Adipocyte (in vitro differentiated cells): Measurements from ENCODE around the gene JAK2.
A peak's percentile ranks its signal among the peaks of the same experiment; 100 is the strongest.

Source experiments
- DNase-seq: peaks from one replicate; pipeline ENCODE4 v3.0.0-alpha.2; 2015; ENCODE audit warnings: low read depth
- H3K27me3 ChIP-seq: replicated peaks from 2 replicates; pipeline ENCODE4 v1.7.0; 2013; ENCODE audit warnings: mild to moderate bottlenecking, low read length, moderate library complexity; ENCODE audit not compliant: control insufficient read depth, insufficient read depth
- H3K36me3 ChIP-seq: 2 replicates; pipeline ENCODE4 v1.7.0; 2013; ENCODE audit warnings: low read length, mild to moderate bottlenecking, moderate library complexity; ENCODE audit not compliant: control insufficient read depth, insufficient read depth, severe bottlenecking
- H3K4me1 ChIP-seq: 2 replicates; pipeline ENCODE4 v1.7.0; 2013; ENCODE audit warnings: mild to moderate bottlenecking, low read length, moderate library complexity; ENCODE audit not compliant: control insufficient read depth, insufficient read depth
- H3K4me3 ChIP-seq: 2 replicates; pipeline ENCODE4 v1.7.0; 2013; ENCODE audit warnings: mild to moderate bottlenecking, low read length, moderate library complexity
- H3K9ac ChIP-seq: 2 replicates; pipeline ENCODE4 v1.7.0; 2013; ENCODE audit warnings: mild to moderate bottlenecking, low read length, moderate library complexity
- H3K9me3 ChIP-seq: 2 replicates; pipeline ENCODE4 v1.7.0; 2013; ENCODE audit warnings: mild to moderate bottlenecking, low read length, moderate library complexity; ENCODE audit not compliant: control insufficient read depth

JAK2 gene

GRCh38 chr9:4982721-4983482 lies 2.2 kb upstream of the JAK2 start:
- DNase-seq: no peak
- H3K4me1 ChIP-seq: peaks cover 31% of the 10 kb centered on the region
- H3K9ac ChIP-seq: no peak overlapping the region
- no peaks in the 10 kb centered on the region for H3K27me3 ChIP-seq
- no peak overlapping the region for H3K4me3 ChIP-seq
- H3K9me3 ChIP-seq: no peaks in the 10 kb centered on the region
- no peaks in the 10 kb centered on the region for H3K36me3 ChIP-seq

- no peak for DNase-seq
- Histone ChIP-seq H3K9ac (peak overlapping the region; percentile 98), H3K9me3 (no peaks in the 10 kb centered on the region), H3K4me1 (peaks cover 39% of the 10 kb centered on the region), H3K4me3 (peak overlapping the region; percentile 97), H3K36me3 (no peaks in the 10 kb centered on the region), H3K27me3 (no peaks in the 10 kb centered on the region)
Observed at GRCh38 chr9:4983601-4984165, 1.4 kb upstream of the JAK2 start.

- H3K9me3 ChIP-seq: no peaks in the 10 kb centered on the region
- H3K27me3 ChIP-seq: no peaks in the 10 kb centered on the region
- no peak for DNase-seq
- H3K4me1 ChIP-seq: peaks cover 44% of the 10 kb centered on the region
- peak overlapping the region; percentile 97 for H3K4me3 ChIP-seq
- peak overlapping the region; percentile 98 for H3K9ac ChIP-seq
- H3K36me3 ChIP-seq: no peaks in the 10 kb centered on the region
Observed at GRCh38 chr9:4984171-4984620, 876 bp upstream of the JAK2 start.

GRCh38 chr9:4985386-4986266 lies 554 bp downstream of the JAK2 start:
- Histone ChIP-seq H3K4me3 (peak overlapping the region; percentile 97), H3K9ac (peak overlapping the region; percentile 98), H3K4me1 (peaks cover 55% of the 10 kb centered on the region), H3K36me3 (peaks cover 3% of the 10 kb centered on the region), H3K9me3 (no peaks in the 10 kb centered on the region), H3K27me3 (no peaks in the 10 kb centered on the region)
- peak; percentile 77 for DNase-seq

GRCh38 chr9:4986296-4986695 lies 1.2 kb downstream of the JAK2 start:
- H3K27me3 ChIP-seq: no peaks in the 10 kb centered on the region
- peak; percentile 48 for DNase-seq
- H3K36me3 ChIP-seq: peaks cover 3% of the 10 kb centered on the region
- H3K9ac ChIP-seq: peak overlapping the region; percentile 98
- no peaks in the 10 kb centered on the region for H3K9me3 ChIP-seq
- peak overlapping the region; percentile 97 for H3K4me3 ChIP-seq
- H3K4me1 ChIP-seq: peaks cover 55% of the 10 kb centered on the region

- Histone ChIP-seq H3K9ac (peak overlapping the region; percentile 98), H3K36me3 (peaks cover 4% of the 10 kb centered on the region), H3K4me1 (peaks cover 55% of the 10 kb centered on the region), H3K4me3 (peak overlapping the region; percentile 97), H3K9me3 (no peaks in the 10 kb centered on the region), H3K27me3 (no peaks in the 10 kb centered on the region)
- no peak for DNase-seq
Observed at GRCh38 chr9:4986783-4987182, 1.7 kb downstream of the JAK2 start.

GRCh38 chr9:4987961-4988421 lies 2.9 kb downstream of the JAK2 start:
- H3K9ac ChIP-seq: peak overlapping the region; percentile 48
- H3K4me3 ChIP-seq: peak overlapping the region; percentile 97
- no peaks in the 10 kb centered on the region for H3K27me3 ChIP-seq
- H3K9me3 ChIP-seq: peaks cover 7% of the 10 kb centered on the region
- H3K4me1 ChIP-seq: peaks cover 50% of the 10 kb centered on the region
- DNase-seq: peak; percentile 84
- H3K36me3 ChIP-seq: peaks cover 16% of the 10 kb centered on the region

- H3K9ac ChIP-seq: no peak overlapping the region
- no peaks in the 10 kb centered on the region for H3K27me3 ChIP-seq
- no peak for DNase-seq
- peaks cover 7% of the 10 kb centered on the region for H3K9me3 ChIP-seq
- H3K4me1 ChIP-seq: peaks cover 44% of the 10 kb centered on the region
- no peak overlapping the region for H3K4me3 ChIP-seq
- H3K36me3 ChIP-seq: peaks cover 22% of the 10 kb centered on the region
Observed at GRCh38 chr9:4992872-4993271, 7.8 kb downstream of the JAK2 start.

GRCh38 chr9:4994166-4994890 lies 9.3 kb downstream of the JAK2 start:
- Histone ChIP-seq H3K4me1 (peaks cover 29% of the 10 kb centered on the region), H3K27me3 (no peaks in the 10 kb centered on the region), H3K9me3 (peaks cover 7% of the 10 kb centered on the region), H3K36me3 (peaks cover 26% of the 10 kb centered on the region), H3K9ac (no peak overlapping the region), H3K4me3 (no peak overlapping the region)
- DNase-seq: peak; percentile 24

- H3K9me3 ChIP-seq: peaks cover 13% of the 10 kb centered on the region
- no peak overlapping the region for H3K9ac ChIP-seq
- no peaks in the 10 kb centered on the region for H3K27me3 ChIP-seq
- H3K4me3 ChIP-seq: peak overlapping the region; percentile 39
- peaks cover 29% of the 10 kb centered on the region for H3K36me3 ChIP-seq
- H3K4me1 ChIP-seq: peaks cover 21% of the 10 kb centered on the region
- DNase-seq: peak; percentile 14
Observed at GRCh38 chr9:4997196-4997595, 12.1 kb downstream of the JAK2 start.
